K562 (cell line): ENCODE measurements around the gene METTL6. TPM values are rescaled to one million over a fixed set of nuclear protein-coding genes. Genes with fewer than 3 reads are reported as not detected.
A peak's percentile ranks its signal among the peaks of the same experiment; 100 is the strongest.

ENCODE experiments used
- ATAC-seq: fragments of 200-7000 bp; cut with Tn5 transposase; 3 replicates; pipeline ENCODE4 v1.9.1; 2020; ENCODE audit warnings: moderate library complexity
- BruUV-seq: library from RNA; stranded (reverse); fragments of 400-500 nt; replicated peaks from 2 replicates; lab custom pipeline; 2021; lab: Mats Ljungman, UMichigan
- CTCF ChIA-PET: fragments of 300-600 bp; formaldehyde crosslinking; extraction: SDS; loops from one replicate; lab custom pipeline; 2021; ENCODE audit warnings: low intra/inter-chr PET ratio; lab: Yijun Ruan, JAX
- POLR2A ChIA-PET: fragments of 300-600, 350-650 bp; sonication (Branson Sonifier 250); formaldehyde crosslinking; extraction: SDS; loops from one replicate; lab custom pipeline; 2021; ENCODE audit warnings: antibody characterized with exemption, inconsistent platforms; lab: Yijun Ruan, JAX
- DNase-seq, 4 experiments: peaks; one replicate each; pipeline versions ENCODE4 v3.0.0 to v3.0.0-alpha.2; 2011 to 2018; ENCODE audit warnings: low spot score in 3 of 4, mixed read lengths in 3 of 4; ENCODE audit errors: extremely low read depth in 1 of 4
- FAIRE-seq: peaks from 2 replicates; lab custom pipeline; 2011; peaks lifted over from hg19 to GRCh38; lab: Jason Lieb, UNC
- H2AFZ ChIP-seq: 2 replicates; pipeline ENCODE4 v1.6.0; 2011; ENCODE audit warnings: low read depth, low read length, control low read depth, inconsistent platforms
- H3K27ac ChIP-seq: fragments of 200-600 bp; 3 replicates; pipeline ENCODE4 v1.8.0; 2011; ENCODE audit warnings: low read depth, mild to moderate bottlenecking, control low read depth, inconsistent platforms, low read length, moderate library complexity, mixed read lengths; ENCODE audit errors: extremely low read depth
- H3K27me3 ChIP-seq, 2 experiments: fragments of 300-600 bp in 1 of 2; 2 replicates in 1 of 2; 3 replicates in 1 of 2; pipeline versions ENCODE4 v1.6.0 to v1.8.0; 2011; ENCODE audit warnings: inconsistent platforms in 2 of 2, low read length in 2 of 2, mild to moderate bottlenecking in 1 of 2, mixed read lengths in 1 of 2, moderate library complexity in 1 of 2; ENCODE audit not compliant: control insufficient read depth in 2 of 2, insufficient read depth in 2 of 2
- H3K36me3 ChIP-seq: fragments of 300-600 bp; 3 replicates; pipeline ENCODE4 v1.8.0; 2011; ENCODE audit warnings: mild to moderate bottlenecking, low read length, inconsistent platforms; ENCODE audit not compliant: control insufficient read depth, insufficient read depth
- H3K4me1 ChIP-seq, 2 experiments: fragments of 200-600 bp in 1 of 2; replicated peaks in 1 of 2; 2 replicates in 1 of 2; 3 replicates in 1 of 2; pipeline versions ENCODE4 v1.5.1 to v1.8.0; 2011; ENCODE audit warnings: inconsistent platforms in 2 of 2, low read length in 2 of 2, mild to moderate bottlenecking in 1 of 2, mixed read lengths in 1 of 2, moderate library complexity in 1 of 2; ENCODE audit not compliant: control insufficient read depth in 2 of 2, insufficient read depth in 2 of 2
- H3K4me2 ChIP-seq: 2 replicates; pipeline ENCODE4 v1.6.1; 2011; ENCODE audit warnings: low read length, control low read depth, inconsistent platforms, mixed read lengths; ENCODE audit not compliant: insufficient read depth
- H3K4me3 ChIP-seq: fragments of 200-600 bp; sonication (generic), shearing (Covaris generic); 2 replicates; pipeline ENCODE4 v1.5.1; 2016; ENCODE audit warnings: control low read depth, inconsistent platforms
- H3K79me2 ChIP-seq: fragments of 200-600 bp; 3 replicates; pipeline ENCODE4 v1.8.0; 2011; ENCODE audit warnings: low read length, inconsistent platforms; ENCODE audit not compliant: control insufficient read depth, insufficient read depth
- H3K9ac ChIP-seq, 2 experiments: 2 replicates each; pipeline versions ENCODE4 v1.6.0 to v1.6.1; 2011; ENCODE audit warnings: low read depth in 2 of 2, low read length in 2 of 2, control low read depth in 1 of 2, inconsistent platforms in 1 of 2, mild to moderate bottlenecking in 1 of 2, mixed read lengths in 1 of 2; ENCODE audit not compliant: insufficient read depth in 1 of 2
- H3K9me1 ChIP-seq: one replicate; pipeline ENCODE4 v1.6.0; 2011; ENCODE audit warnings: inconsistent platforms, mild to moderate bottlenecking, low read length, moderate library complexity; ENCODE audit not compliant: control insufficient read depth, insufficient read depth
- H3K9me3 ChIP-seq: replicated peaks from 2 replicates; pipeline ENCODE4 v1.5.1; 2011; ENCODE audit warnings: low read depth, low read length, inconsistent platforms; ENCODE audit not compliant: control insufficient read depth, insufficient read depth
- H4K20me1 ChIP-seq: replicated peaks from 2 replicates; pipeline ENCODE4 v1.6.1; 2011; ENCODE audit warnings: low read length, inconsistent platforms, mixed read lengths; ENCODE audit not compliant: control insufficient read depth, insufficient read depth
- CREM ChIP-seq: IDR thresholded peaks from 2 replicates; pipeline ENCODE4 v1.6.1; 2014; ENCODE audit warnings: antibody characterized with exemption, low read depth
- ESRRA ChIP-seq: fragments of 450-650 bp; IDR thresholded peaks from 2 replicates; pipeline ENCODE4 v1.6.1; 2014; ENCODE audit warnings: low read depth, mild to moderate bottlenecking, moderate library complexity, borderline replicate concordance
- GATAD2A ChIP-seq: fragments of 450-650 bp; IDR thresholded peaks from 2 replicates; pipeline ENCODE4 v1.6.1; 2017
- KAT8 ChIP-seq: fragments of 450-650 bp; IDR thresholded peaks from 2 replicates; pipeline ENCODE4 v1.6.1; 2016; ENCODE audit warnings: low read depth, mild to moderate bottlenecking
- MYC ChIP-seq, 2 experiments: fragments of 250-450 bp in 1 of 2; sonication (Bioruptor Pico) in 1 of 2; IDR thresholded peaks; 2 replicates each; pipeline versions ENCODE4 v1.5.1 to v1.6.1; 2012 to 2021; ENCODE audit warnings: low read depth in 2 of 2, borderline replicate concordance in 1 of 2, improper control_type of control experiment in 1 of 2, low read length in 1 of 2, mild to moderate bottlenecking in 1 of 2, moderate library complexity in 1 of 2
- PHB2 ChIP-seq: fragments of 450-650 bp; IDR thresholded peaks from 2 replicates; pipeline ENCODE4 v1.6.1; 2017; ENCODE audit warnings: low read depth
- PTBP1 ChIP-seq: fragments of 200-400 bp; formaldehyde crosslinking; IDR thresholded peaks from 2 replicates; pipeline ENCODE4 v1.6.1; 2017; ENCODE audit warnings: low read depth, low read length
- SMAD1 ChIP-seq: fragments of 150-350 bp; IDR thresholded peaks from 2 replicates; pipeline ENCODE4 v1.6.1; 2014; ENCODE audit warnings: low read length, low read depth; ENCODE audit not compliant: partially characterized antibody
- STAT5A ChIP-seq: IDR thresholded peaks from 2 replicates; pipeline ENCODE4 v1.6.1; 2012; ENCODE audit warnings: low read length, inconsistent platforms, borderline replicate concordance
- TCFL5 ChIP-seq: fragments of 250-450 bp; sonication (Bioruptor Pico); conservative IDR thresholded peaks from 2 replicates; pipeline ENCODE4 v1.6.1; 2021; ENCODE audit warnings: mild to moderate bottlenecking, moderate library complexity, matching md5 sums
- whole genome bisulfite sequencing: fragments of 100-300 bp; shearing (Covaris generic); methylation state at CpG from one replicate; pipeline ENCODE4 v1.1.6; 2016; ENCODE audit warnings: low coverage, mixed read lengths; ENCODE audit not compliant: insufficient coverage; ENCODE audit errors: missing lambda C conversion rate; 5-methylcytosine and 5-hydroxymethylcytosine counted together
- in situ Hi-C: fragments of 300-500 bp; cut with MboI; formaldehyde crosslinking; loops from 4 replicates; pipeline ENCODE4 v1.15.0; 2018; ENCODE audit warnings: inconsistent platforms, mixed read lengths
- intact Hi-C: fragments of 100-400 bp; cut with micrococcal nuclease; formaldehyde crosslinking; loops from 2 replicates; pipeline ENCODE4 v1.14.2; 2022
- polyA plus RNA-seq, 8 experiments: library from polyadenylated mRNA; depleted of rRNA in 4 of 8; stranded (reverse) in 5 of 8; unstranded in 3 of 8; fragments of >200 nt; fragmentation: Nextera tagmentation in 2 of 8; fragmentation: Illumina TruSeq in 1 of 8; extraction: Ambion mirVana in 2 of 8; extraction: Trizol in 1 of 8; gene quantifications; 2 replicates each; pipeline versions ENCODE4 v1.2.1 to v1.2.3, GENCODE V29; 2011 to 2014; ENCODE audit warnings: inconsistent platforms in 1 of 8, missing spikeins in 1 of 8
- total RNA-seq, 7 experiments: library from RNA; depleted of rRNA in 6 of 7; stranded (reverse); fragments of >200 nt in 6 of 7; fragmentation: Illumina TruSeq in 2 of 7; extraction: Trizol in 2 of 7; gene quantifications; 2 replicates each; pipeline versions ENCODE4 v1.2.1 to v1.2.3, GENCODE V29; 2011 to 2021; ENCODE audit warnings: low replicate concordance in 1 of 7
- TF ChIP-seq, protein P1 (sequence below): IDR thresholded peaks from 2 replicates; pipeline ENCODE4 v1.6.1; 2016; ENCODE audit warnings: missing genetic modification characterization, missing compliant biosample characterization
- TF ChIP-seq, protein P2 (sequence below): fragments of 450-650 bp; IDR thresholded peaks from 2 replicates; pipeline ENCODE4 v1.7.1; 2018; ENCODE audit warnings: mild to moderate bottlenecking, low read depth; ENCODE audit not compliant: partially characterized antibody

METTL6 gene
- total and polyA plus RNA-seq, 9 of the 15 experiments (the other 6 are each of a cell fraction or from before 2014, with no cell fraction given): 18.8 to 61.5 (median 33.9) TPM

DNA sequence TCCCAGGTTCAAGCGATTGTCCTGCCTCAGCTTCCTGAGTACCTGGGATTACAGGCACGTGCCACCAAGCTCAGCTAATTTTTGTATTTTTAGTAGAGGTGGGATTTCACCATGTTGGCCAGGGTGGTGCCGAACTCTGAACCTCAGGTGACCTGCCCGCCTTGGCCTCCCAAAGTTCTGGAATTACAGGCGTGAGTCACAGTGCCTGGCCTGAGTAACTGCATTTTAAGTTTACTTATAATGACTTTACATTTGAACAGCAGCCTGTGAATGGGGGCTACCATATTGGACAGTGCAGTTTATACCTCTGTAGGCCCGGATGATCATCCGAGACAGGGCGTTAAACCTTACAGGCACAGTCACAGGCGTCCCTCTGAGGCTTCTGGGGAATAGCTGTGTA lies 24.8 kb upstream of the METTL6 start:
- FAIRE-seq (no peak), DNase-seq (no peak), ATAC-seq (peak; percentile 43)
- H3K9me3 ChIP-seq: no peaks in the 10 kb centered on the region
- no peak overlapping the region for H3K9ac ChIP-seq
- H3K36me3 ChIP-seq: no peaks in the 10 kb centered on the region
- no peak overlapping the region for H3K4me2 ChIP-seq
- intact Hi-C loops: no loop called here
- in situ Hi-C loops: no loop called here
- H2AFZ ChIP-seq: no peak overlapping the region
- H3K4me1 ChIP-seq: 0 out of 5 replicates have a peak, but pooled peaks cover 0 to 3% of the 10 kb centered on the region in 2 experiments
- CTCF ChIA-PET: interaction anchor here (0.5 kb wide), 1 partner anchor 15 kb away, joined by 4 read pairs; no protein-coding TSS in a partner anchor
- H3K79me2 ChIP-seq: no peaks in the 10 kb centered on the region
- TF ChIP-seq TCFL5 (CRISPR knock-in tag): no peak
- TF ChIP-seq, protein P1, sequence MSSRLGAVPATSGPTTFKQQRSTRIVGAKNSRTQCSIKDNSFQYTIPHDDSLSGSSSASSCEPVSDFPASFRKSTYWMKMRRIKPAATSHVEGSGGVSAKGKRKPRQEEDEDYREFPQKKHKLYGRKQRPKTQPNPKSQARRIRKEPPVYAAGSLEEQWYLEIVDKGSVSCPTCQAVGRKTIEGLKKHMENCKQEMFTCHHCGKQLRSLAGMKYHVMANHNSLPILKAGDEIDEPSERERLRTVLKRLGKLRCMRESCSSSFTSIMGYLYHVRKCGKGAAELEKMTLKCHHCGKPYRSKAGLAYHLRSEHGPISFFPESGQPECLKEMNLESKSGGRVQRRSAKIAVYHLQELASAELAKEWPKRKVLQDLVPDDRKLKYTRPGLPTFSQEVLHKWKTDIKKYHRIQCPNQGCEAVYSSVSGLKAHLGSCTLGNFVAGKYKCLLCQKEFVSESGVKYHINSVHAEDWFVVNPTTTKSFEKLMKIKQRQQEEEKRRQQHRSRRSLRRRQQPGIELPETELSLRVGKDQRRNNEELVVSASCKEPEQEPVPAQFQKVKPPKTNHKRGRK (tag): no peak
- TF ChIP-seq, protein P2, sequence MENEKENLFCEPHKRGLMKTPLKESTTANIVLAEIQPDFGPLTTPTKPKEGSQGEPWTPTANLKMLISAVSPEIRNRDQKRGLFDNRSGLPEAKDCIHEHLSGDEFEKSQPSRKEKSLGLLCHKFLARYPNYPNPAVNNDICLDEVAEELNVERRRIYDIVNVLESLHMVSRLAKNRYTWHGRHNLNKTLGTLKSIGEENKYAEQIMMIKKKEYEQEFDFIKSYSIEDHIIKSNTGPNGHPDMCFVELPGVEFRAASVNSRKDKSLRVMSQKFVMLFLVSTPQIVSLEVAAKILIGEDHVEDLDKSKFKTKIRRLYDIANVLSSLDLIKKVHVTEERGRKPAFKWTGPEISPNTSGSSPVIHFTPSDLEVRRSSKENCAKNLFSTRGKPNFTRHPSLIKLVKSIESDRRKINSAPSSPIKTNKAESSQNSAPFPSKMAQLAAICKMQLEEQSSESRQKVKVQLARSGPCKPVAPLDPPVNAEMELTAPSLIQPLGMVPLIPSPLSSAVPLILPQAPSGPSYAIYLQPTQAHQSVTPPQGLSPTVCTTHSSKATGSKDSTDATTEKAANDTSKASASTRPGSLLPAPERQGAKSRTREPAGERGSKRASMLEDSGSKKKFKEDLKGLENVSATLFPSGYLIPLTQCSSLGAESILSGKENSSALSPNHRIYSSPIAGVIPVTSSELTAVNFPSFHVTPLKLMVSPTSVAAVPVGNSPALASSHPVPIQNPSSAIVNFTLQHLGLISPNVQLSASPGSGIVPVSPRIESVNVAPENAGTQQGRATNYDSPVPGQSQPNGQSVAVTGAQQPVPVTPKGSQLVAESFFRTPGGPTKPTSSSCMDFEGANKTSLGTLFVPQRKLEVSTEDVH: no peak
- TF ChIP-seq MYC (IDR thresholded peaks at IDR 0.05; ENCODE audit: low read depth, low read length): no peak
- no peak for TF ChIP-seq MYC (CRISPR knock-in tag; IDR thresholded peaks at IDR 0.05; ENCODE audit: borderline replicate concordance, low read depth)
- TF ChIP-seq KAT8: no peak
- TF ChIP-seq GATAD2A: no peak
- TF ChIP-seq ESRRA: no peak
- TF ChIP-seq STAT5A: no peak
- TF ChIP-seq SMAD1: no peak
- no peak for TF ChIP-seq CREM
- no peak for TF ChIP-seq PTBP1
- TF ChIP-seq PHB2: no peak
- no TSS peak for BruUV-seq
- no peak overlapping the region for H3K27ac ChIP-seq
- peaks cover 0 to 10% of the 10 kb centered on the region in 2 experiments; a peak in 1 of 5 replicates for H3K27me3 ChIP-seq
- no peaks in the 10 kb centered on the region for H4K20me1 ChIP-seq
- POLR2A ChIA-PET: interaction anchor here (0.6 to 2.3 kb wide), 3 partner anchors 8 to 14 kb away, joined by 3 to 6 read pairs (median 3); no protein-coding TSS in a partner anchor
- no peaks in the 10 kb centered on the region for H3K9me1 ChIP-seq
- WGBS: 36% methylated on average over 9 of the region's 9 CpGs
- no peak overlapping the region for H3K4me3 ChIP-seq
